ENCODE measurements around the gene KCNQ1OT1.

DNA sequence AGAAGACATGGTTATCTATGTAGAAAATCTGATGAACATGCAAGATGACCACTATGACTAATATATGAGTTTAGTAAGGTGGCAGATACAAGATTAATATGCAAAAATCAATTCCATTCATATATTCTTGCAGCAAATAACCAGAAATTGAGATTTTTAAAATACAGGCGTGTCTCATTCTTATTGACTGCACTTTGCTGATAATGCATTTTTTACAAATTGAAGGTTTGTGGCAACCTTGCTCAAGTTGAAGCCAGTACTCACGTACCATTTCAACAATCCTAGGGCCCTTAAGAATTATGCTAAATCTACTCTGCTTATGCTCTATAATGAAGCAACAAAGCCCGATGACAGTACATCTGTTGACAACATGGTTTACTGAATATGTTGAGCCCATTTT lies 104.6 kb downstream of the KCNQ1OT1 start:
- TF ChIP-seq POLR2A (IDR thresholded peaks at IDR 0.05; ENCODE audit: low read length): no peak
- TF ChIP-seq GATA1 (IDR thresholded peaks at IDR 0.05; ENCODE audit: low read depth, low read length): no peak

All from erythroblast (primary cell).